Measurements from ENCODE around the gene FAM53C.
A peak's percentile ranks its signal among the peaks of the same experiment; 100 is the strongest.

Gene FAM53C

DNA sequence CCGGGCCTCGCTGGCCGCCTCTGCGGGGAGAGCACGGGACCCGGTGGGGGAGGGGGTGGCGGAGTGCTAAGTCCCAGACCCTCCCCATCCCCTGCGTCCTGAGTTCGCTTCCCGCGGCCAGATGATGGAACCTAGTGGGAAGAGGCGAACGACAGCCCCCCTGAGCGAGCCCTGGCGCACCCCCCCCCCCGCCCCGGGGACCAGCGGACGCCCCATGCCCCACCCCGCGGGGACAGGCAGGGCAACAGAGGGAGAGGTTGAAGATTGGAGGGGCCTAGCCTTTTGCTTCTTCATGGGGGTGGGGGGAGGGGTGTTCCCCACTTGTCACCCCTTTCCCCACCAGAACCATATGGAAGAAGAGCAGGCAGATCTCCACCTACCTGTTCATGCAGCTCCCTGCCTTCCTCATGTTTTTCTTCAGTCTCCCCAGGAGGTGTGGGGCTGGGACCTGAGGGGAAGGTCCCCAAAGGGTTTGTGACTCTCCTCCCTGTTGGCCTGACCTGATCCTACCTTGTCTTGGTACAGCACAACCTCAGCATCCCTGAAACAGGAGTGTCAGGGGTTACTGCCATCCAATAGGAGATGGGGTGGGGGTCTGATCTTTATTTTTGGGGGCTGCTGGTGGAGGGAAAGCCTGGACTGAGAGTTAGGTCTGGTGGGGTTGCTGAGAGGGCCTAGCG is 485 bp downstream of the FAM53C start:
- H2BK5ac ChIP-seq (ENCODE audit: low read depth, low read length, poor library complexity): peak overlapping the region; percentile 57
- no CpG with 5 or more reads among the region's 22 CpGs for WGBS (ENCODE audit: extremely low coverage, insufficient coverage, insufficient read length)

DNA sequence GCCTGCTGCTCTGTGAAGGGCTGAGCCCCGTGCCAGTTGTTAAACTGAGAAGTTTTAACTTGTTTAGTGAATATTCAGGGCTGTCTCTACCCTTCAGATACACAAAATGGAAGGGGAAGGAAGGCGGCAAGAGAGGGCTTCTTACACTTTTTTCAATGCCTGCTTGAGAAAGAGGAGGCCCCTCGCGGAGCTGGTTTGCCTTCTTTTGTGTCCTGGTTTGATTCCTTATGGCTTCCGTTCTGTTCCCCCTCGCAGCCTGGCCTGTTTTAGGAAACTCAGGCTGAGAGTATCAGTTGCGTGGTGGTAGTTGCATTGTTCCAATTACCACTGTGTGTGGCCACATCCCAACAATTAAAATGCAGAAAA is 1.0 kb downstream of the FAM53C start:
- Histone ChIP-seq H4K12ac (ENCODE audit: low read depth, low read length) (no peak overlapping the region), H2BK12ac (ENCODE audit: low read length) (no peak overlapping the region), H3K4me2 (ENCODE audit: low read length) (peak overlapping the region; percentile 90), H3K79me2 (ENCODE audit: control insufficient read depth, insufficient read depth, low read length, poor library complexity) (peaks cover 16% of the 10 kb centered on the region), H3K23ac (ENCODE audit: low read length) (no peak overlapping the region), H3K9me3 (ENCODE audit: insufficient read depth, low read depth, low read length) (no peaks in the 10 kb centered on the region), H3K36me3 (ENCODE audit: control insufficient read depth in 1 of 2, insufficient read depth in 2 of 2, low read length in 2 of 2) (peaks cover 6 to 18% of the 10 kb centered on the region in 2 experiments), H4K8ac (ENCODE audit: low read depth, low read length) (no peak overlapping the region), H2AFZ (ENCODE audit: insufficient read depth, low read length, poor library complexity) (no peak overlapping the region), H3K27ac (ENCODE audit: low read depth, low read length) (peak overlapping the region; percentile 7), H4K91ac (ENCODE audit: low read depth, low read length) (peak overlapping the region; percentile 52), H3K14ac (ENCODE audit: low read length) (no peak overlapping the region), H3K4me3 (ENCODE audit: low read depth, low read length) (peak overlapping the region; percentile 91), H2BK5ac (ENCODE audit: low read depth, low read length, poor library complexity) (peak overlapping the region; percentile 3), H3K9ac (ENCODE audit: low read length) (peak overlapping the region; percentile 92), H3K79me1 (ENCODE audit: low read length) (peaks cover 16% of the 10 kb centered on the region), H2AK5ac (ENCODE audit: low read length) (no peak overlapping the region), H3K18ac (ENCODE audit: low read length) (no peak overlapping the region), H3K4ac (ENCODE audit: low read depth, low read length) (peak overlapping the region; percentile 71), H3K27me3 (ENCODE audit: insufficient read depth, low read length) (no peaks in the 10 kb centered on the region), H2BK120ac (ENCODE audit: insufficient read depth, low read length, poor library complexity) (no peak overlapping the region), H3K4me1 (ENCODE audit: control insufficient read depth in 1 of 2, insufficient read depth in 2 of 2, low read length in 2 of 2) (peaks cover 2 to 12% of the 10 kb centered on the region in 2 experiments)
- DNase-seq: peak in 1 of 2 donors; percentile 22
- whole genome bisulfite sequencing (ENCODE audit: extremely low coverage, insufficient coverage, insufficient read length): no CpG with 5 or more reads among the region's 7 CpGs

More for the DNA sequence above, 485 bp downstream of the FAM53C start:
- H4K91ac ChIP-seq (ENCODE audit: low read depth, low read length): peak overlapping the region; percentile 67
- H3K27ac ChIP-seq (ENCODE audit: low read depth, low read length): peak overlapping the region; percentile 94
- H3K23ac ChIP-seq (ENCODE audit: low read length): no peak overlapping the region
- peaks cover 16% of the 10 kb centered on the region for H3K79me1 ChIP-seq (ENCODE audit: low read length)
- H3K4me1 ChIP-seq (ENCODE audit: control insufficient read depth in 1 of 2, insufficient read depth in 2 of 2, low read length in 2 of 2): peaks cover 2 to 12% of the 10 kb centered on the region in 2 experiments
- H2BK12ac ChIP-seq (ENCODE audit: low read length): no peak overlapping the region
- no peaks in the 10 kb centered on the region for H3K9me3 ChIP-seq (ENCODE audit: insufficient read depth, low read depth, low read length)
- H4K12ac ChIP-seq (ENCODE audit: low read depth, low read length): peak overlapping the region; percentile 20
- H2AK5ac ChIP-seq (ENCODE audit: low read length): peak overlapping the region; percentile 21
- peak overlapping the region; percentile 92 for H3K9ac ChIP-seq (ENCODE audit: low read length)
- H2AFZ ChIP-seq (ENCODE audit: insufficient read depth, low read length, poor library complexity): peak overlapping the region; percentile 51
- H3K18ac ChIP-seq (ENCODE audit: low read length): peak overlapping the region; percentile 77
- H3K36me3 ChIP-seq (ENCODE audit: control insufficient read depth in 1 of 2, insufficient read depth in 2 of 2, low read length in 2 of 2): peaks cover 5 to 14% of the 10 kb centered on the region in 2 experiments
- no peaks in the 10 kb centered on the region for H3K27me3 ChIP-seq (ENCODE audit: insufficient read depth, low read length)
- H3K79me2 ChIP-seq (ENCODE audit: control insufficient read depth, insufficient read depth, low read length, poor library complexity): peaks cover 16% of the 10 kb centered on the region
- H2BK120ac ChIP-seq (ENCODE audit: insufficient read depth, low read length, poor library complexity): peak overlapping the region; percentile 61
- peak overlapping the region; percentile 20 for H4K8ac ChIP-seq (ENCODE audit: low read depth, low read length)
- DNase-seq: no peak
- H3K14ac ChIP-seq (ENCODE audit: low read length): peak overlapping the region; percentile 77
- H3K4me3 ChIP-seq (ENCODE audit: low read depth, low read length): peak overlapping the region; percentile 91
- peak overlapping the region; percentile 90 for H3K4me2 ChIP-seq (ENCODE audit: low read length)
- H3K4ac ChIP-seq (ENCODE audit: low read depth, low read length): peak overlapping the region; percentile 87

DNA sequence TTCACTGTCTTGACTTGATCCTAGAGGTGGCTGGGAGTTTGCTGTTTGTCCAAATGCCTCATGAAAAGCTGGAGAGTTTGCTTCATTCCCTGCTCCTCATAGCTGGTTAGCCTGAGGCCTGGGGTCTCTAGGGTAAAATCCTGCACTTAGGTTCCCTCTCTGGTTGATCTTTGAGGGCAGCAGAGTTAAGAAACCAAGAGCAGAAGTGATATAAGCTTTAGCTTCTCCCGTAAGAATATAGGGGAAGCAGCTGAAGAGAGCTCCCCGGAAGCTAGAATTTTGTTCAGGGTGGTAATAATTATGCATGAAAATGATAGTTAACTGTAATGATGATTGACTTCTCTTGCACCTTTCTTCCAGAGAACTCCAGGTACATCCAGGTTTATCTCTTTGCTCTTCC is 1.4 kb downstream of the FAM53C start:
- Histone ChIP-seq H3K9me3 (ENCODE audit: insufficient read depth, low read depth, low read length) (no peaks in the 10 kb centered on the region), H3K4me3 (ENCODE audit: low read depth, low read length) (peak overlapping the region; percentile 91), H3K23ac (ENCODE audit: low read length) (no peak overlapping the region), H3K9ac (ENCODE audit: low read length) (peak overlapping the region; percentile 55), H3K4ac (ENCODE audit: low read depth, low read length) (peak overlapping the region; percentile 34), H4K12ac (ENCODE audit: low read depth, low read length) (no peak overlapping the region), H3K79me1 (ENCODE audit: low read length) (peaks cover 16% of the 10 kb centered on the region), H3K4me2 (ENCODE audit: low read length) (peak overlapping the region; percentile 90), H3K4me1 (ENCODE audit: control insufficient read depth in 1 of 2, insufficient read depth in 2 of 2, low read length in 2 of 2) (peaks cover 2 to 12% of the 10 kb centered on the region in 2 experiments), H2AK5ac (ENCODE audit: low read length) (no peak overlapping the region), H2AFZ (ENCODE audit: insufficient read depth, low read length, poor library complexity) (no peak overlapping the region), H3K27ac (ENCODE audit: low read depth, low read length) (peak overlapping the region; percentile 7), H3K79me2 (ENCODE audit: control insufficient read depth, insufficient read depth, low read length, poor library complexity) (peaks cover 16% of the 10 kb centered on the region), H3K14ac (ENCODE audit: low read length) (no peak overlapping the region), H3K27me3 (ENCODE audit: insufficient read depth, low read length) (no peaks in the 10 kb centered on the region), H4K8ac (ENCODE audit: low read depth, low read length) (no peak overlapping the region), H2BK120ac (ENCODE audit: insufficient read depth, low read length, poor library complexity) (no peak overlapping the region), H3K18ac (ENCODE audit: low read length) (no peak overlapping the region), H3K36me3 (ENCODE audit: control insufficient read depth in 1 of 2, insufficient read depth in 2 of 2, low read length in 2 of 2) (peaks cover 6 to 21% of the 10 kb centered on the region in 2 experiments), H2BK12ac (ENCODE audit: low read length) (no peak overlapping the region), H2BK5ac (ENCODE audit: low read depth, low read length, poor library complexity) (no peak overlapping the region), H4K91ac (ENCODE audit: low read depth, low read length) (no peak overlapping the region)
- no peak for DNase-seq
- WGBS (ENCODE audit: extremely low coverage, insufficient coverage, insufficient read length): no CpG with 5 or more reads among the region's 2 CpGs

DNA sequence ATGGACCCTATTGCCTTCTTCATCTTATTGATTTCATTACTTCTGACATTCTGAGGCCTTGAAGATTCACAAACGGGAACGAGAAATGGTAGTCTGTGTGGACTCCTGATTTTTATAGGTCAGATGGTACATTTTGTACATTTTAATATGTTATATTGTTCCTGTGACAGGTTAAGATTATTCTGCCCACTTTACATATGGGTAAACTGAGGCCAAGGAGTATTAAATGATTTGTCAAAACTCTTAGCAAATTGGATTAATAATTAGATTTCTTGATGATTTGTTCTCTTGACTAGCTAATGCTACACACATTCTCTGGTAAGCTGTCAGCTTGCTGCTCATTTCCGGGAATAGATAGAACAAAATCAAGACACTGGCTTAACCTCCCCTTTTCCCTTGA is 1.9 kb downstream of the FAM53C start:
- Histone ChIP-seq H3K9ac (ENCODE audit: low read length) (no peak overlapping the region), H2BK12ac (ENCODE audit: low read length) (no peak overlapping the region), H3K4me3 (ENCODE audit: low read depth, low read length) (no peak overlapping the region), H3K14ac (ENCODE audit: low read length) (no peak overlapping the region), H4K8ac (ENCODE audit: low read depth, low read length) (no peak overlapping the region), H3K27ac (ENCODE audit: low read depth, low read length) (no peak overlapping the region), H2AFZ (ENCODE audit: insufficient read depth, low read length, poor library complexity) (no peak overlapping the region), H3K4me1 (ENCODE audit: control insufficient read depth in 1 of 2, insufficient read depth in 2 of 2, low read length in 2 of 2) (peaks cover 2 to 12% of the 10 kb centered on the region in 2 experiments), H2BK5ac (ENCODE audit: low read depth, low read length, poor library complexity) (no peak overlapping the region), H3K36me3 (ENCODE audit: control insufficient read depth in 1 of 2, insufficient read depth in 2 of 2, low read length in 2 of 2) (peaks cover 10 to 25% of the 10 kb centered on the region in 2 experiments), H3K18ac (ENCODE audit: low read length) (no peak overlapping the region), H3K4ac (ENCODE audit: low read depth, low read length) (peak overlapping the region; percentile 34), H3K27me3 (ENCODE audit: insufficient read depth, low read length) (no peaks in the 10 kb centered on the region), H2BK120ac (ENCODE audit: insufficient read depth, low read length, poor library complexity) (no peak overlapping the region), H3K23ac (ENCODE audit: low read length) (no peak overlapping the region), H4K12ac (ENCODE audit: low read depth, low read length) (no peak overlapping the region), H2AK5ac (ENCODE audit: low read length) (no peak overlapping the region), H3K79me2 (ENCODE audit: control insufficient read depth, insufficient read depth, low read length, poor library complexity) (peaks cover 16% of the 10 kb centered on the region), H4K91ac (ENCODE audit: low read depth, low read length) (no peak overlapping the region), H3K79me1 (ENCODE audit: low read length) (peaks cover 16% of the 10 kb centered on the region), H3K4me2 (ENCODE audit: low read length) (peak overlapping the region; percentile 90), H3K9me3 (ENCODE audit: insufficient read depth, low read depth, low read length) (no peaks in the 10 kb centered on the region)
- DNase-seq: no peak
- no CpG with 5 or more reads among the region's 3 CpGs for WGBS (ENCODE audit: extremely low coverage, insufficient coverage, insufficient read length)

Measured in trophoblast cell (in vitro differentiated cells and primary cell).